Vagina (tissue), 2 donors: ENCODE measurements around the gene PCSK1.

ENCODE experiments used
- CTCF ChIP-seq, 3 experiments: fragments of 450-650 bp in 2 of 3; fragments of 200-600 bp in 1 of 3; sonication (generic) in 1 of 3; IDR thresholded peaks; one replicate each; pipeline ENCODE4 v1.5.1; 2017 to 2019; ENCODE audit warnings: antibody characterized with exemption in 3 of 3, mild to moderate bottlenecking in 2 of 3, moderate library complexity in 2 of 3
- POLR2A ChIP-seq, 2 donors: fragments of 450-650 bp; IDR thresholded peaks; one replicate each; pipeline ENCODE4 v1.6.1; 2017; ENCODE audit warnings: antibody characterized with exemption in 2 of 2, mild to moderate bottlenecking in 2 of 2, moderate library complexity in 2 of 2

DNA sequence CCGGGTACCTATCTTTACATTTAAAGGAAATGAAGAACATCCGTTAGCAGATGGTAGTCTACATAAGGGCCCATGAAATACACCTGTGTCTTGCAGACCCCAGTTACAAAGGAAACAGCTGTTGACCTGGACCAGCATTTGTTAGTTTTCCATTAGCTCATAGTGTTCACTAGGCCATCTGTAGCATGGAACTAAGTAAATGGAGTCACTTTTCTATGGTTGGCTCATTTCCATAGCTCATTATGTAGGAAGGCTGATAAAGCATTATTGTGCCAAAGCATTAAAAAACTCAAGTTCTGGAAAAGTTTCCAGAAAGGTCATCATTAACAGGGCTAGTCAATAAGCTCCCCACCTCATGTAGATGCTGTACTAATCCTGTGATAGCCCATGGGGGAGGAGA, 62.1 kb downstream of the PCSK1 start:
- TF ChIP-seq CTCF (IDR thresholded peaks at IDR 0.05) (no peak), POLR2A (IDR thresholded peaks at IDR 0.05) (no peak)
